ENCODE results near the gene MSI2. TPM values are rescaled to one million over a fixed set of nuclear protein-coding genes. Genes with fewer than 3 reads are reported as not detected.

Gene MSI2
- total RNA-seq, 1 experiment from 2014 or later, result 76.6 TPM

DNA sequence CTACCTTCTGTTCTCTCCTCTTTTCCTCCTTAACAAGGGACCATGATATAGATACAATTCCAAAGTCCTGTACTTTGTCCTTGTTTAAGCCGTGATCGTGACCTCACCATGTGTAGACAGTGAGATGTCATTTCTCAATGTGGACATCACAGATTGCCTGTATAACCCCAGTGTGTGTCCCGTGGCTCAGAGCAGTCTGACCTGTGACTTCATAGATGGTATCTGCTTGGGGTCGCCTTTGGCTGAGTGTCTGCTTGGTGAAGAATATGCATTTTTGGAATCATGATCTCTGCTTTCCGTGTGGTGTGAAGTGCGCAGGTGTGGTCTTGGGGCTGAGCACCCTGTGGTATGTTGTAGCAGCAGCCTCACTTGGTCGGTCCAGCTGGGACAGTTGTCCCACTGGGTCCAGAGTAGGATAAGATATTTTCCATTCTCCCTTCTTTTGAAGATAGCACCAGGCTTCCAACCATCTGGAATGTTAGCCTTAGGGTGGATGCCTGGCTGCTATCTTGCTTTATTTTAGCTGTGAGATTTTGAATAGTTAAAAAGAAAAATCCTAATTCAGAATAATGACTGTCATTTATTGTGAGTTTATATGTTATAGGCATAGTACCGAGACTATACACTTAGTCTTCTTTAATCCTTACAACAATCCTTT is 13.4 kb downstream of the MSI2 start:
- H3K27ac ChIP-seq, result no peak overlapping the region

DNA sequence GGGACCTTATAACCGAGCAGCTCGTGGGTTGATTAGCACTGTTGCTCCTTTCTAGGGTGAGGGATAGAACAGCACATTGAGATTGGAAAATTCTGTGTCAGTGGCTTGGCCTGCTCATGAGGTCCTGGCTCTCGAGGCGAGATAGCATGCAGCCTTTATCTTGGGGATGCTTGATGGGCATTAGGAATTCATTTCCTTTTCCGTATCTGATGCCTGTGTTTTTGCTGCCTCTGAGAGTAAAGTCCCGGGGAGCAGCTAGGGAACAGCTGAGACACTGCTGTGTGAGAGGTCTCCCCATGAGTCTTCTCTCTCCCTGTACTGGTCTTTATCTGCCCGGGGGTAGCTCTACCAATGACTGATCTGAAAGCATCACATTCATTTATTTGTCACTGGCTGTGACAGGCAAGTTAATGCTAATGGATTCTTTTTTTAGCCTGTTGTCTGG is 14.5 kb downstream of the MSI2 start:
- Histone ChIP-seq H3K36me3 (peaks cover 34% of the 10 kb centered on the region), H3K9me3 (replicated peaks) (no peaks in the 10 kb centered on the region), H3K4me1 (no peaks in the 10 kb centered on the region), H3K27ac (no peak overlapping the region), H3K27me3 (no peaks in the 10 kb centered on the region), H3K4me3 (no peak overlapping the region)
- DNase-seq, result no peak

More for the DNA sequence above, 13.4 kb downstream of the MSI2 start:
- H3K4me1 ChIP-seq, result no peaks in the 10 kb centered on the region
- H3K27me3 ChIP-seq, result no peaks in the 10 kb centered on the region
- no peaks in the 10 kb centered on the region for H3K9me3 ChIP-seq (replicated peaks)
- no peak for DNase-seq
- H3K36me3 ChIP-seq, result peaks cover 44% of the 10 kb centered on the region
- no peak overlapping the region for H3K4me3 ChIP-seq

DNA sequence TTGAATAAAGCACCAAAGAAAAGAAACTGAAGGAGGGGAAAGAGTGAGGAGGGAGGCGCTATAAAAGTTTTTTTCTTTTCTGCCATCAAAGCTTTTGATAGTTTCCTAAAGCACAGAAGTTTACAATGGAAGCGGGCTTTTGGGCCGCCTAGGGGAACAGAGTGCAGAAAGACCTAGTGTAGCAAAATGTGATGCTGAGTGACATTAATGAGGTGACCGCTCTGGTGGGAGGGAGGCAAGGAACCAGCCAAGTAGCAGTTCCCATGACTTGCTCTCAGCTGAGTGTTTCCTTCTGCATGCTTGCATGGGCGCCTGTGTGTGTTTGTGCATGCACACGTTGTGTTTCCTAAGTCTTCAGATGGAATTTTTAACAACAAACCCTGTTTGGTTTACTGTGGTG is 15.5 kb downstream of the MSI2 start:
- Histone ChIP-seq H3K36me3 (peaks cover 25% of the 10 kb centered on the region), H3K27ac (no peak overlapping the region), H3K4me1 (no peaks in the 10 kb centered on the region), H3K9me3 (replicated peaks) (no peaks in the 10 kb centered on the region), H3K4me3 (no peak overlapping the region), H3K27me3 (no peaks in the 10 kb centered on the region)
- no peak for DNase-seq

DNA sequence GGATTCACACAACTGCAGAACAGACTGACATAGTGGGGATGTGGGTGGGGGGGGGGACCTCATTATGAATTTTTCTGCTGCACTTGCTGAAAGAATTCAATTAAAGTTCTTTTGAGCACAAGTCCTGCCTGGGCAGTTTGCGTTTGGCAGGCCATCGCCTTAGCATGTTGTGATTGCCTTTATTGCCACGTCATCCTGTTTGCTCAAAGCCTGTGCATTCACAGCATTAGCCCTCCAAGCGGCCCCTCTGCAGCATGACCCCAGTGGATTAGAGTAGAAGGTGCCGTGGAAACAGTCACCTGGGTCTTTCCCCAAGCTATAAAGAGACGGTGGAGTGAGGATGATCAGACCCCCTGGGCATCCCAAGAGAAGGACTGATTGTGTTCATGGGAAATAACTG is 17.2 kb downstream of the MSI2 start:
- Histone ChIP-seq H3K9me3 (replicated peaks) (no peaks in the 10 kb centered on the region), H3K4me1 (no peaks in the 10 kb centered on the region), H3K27ac (no peak overlapping the region), H3K4me3 (no peak overlapping the region), H3K27me3 (no peaks in the 10 kb centered on the region), H3K36me3 (peaks cover 27% of the 10 kb centered on the region)
- no peak for DNase-seq

DNA sequence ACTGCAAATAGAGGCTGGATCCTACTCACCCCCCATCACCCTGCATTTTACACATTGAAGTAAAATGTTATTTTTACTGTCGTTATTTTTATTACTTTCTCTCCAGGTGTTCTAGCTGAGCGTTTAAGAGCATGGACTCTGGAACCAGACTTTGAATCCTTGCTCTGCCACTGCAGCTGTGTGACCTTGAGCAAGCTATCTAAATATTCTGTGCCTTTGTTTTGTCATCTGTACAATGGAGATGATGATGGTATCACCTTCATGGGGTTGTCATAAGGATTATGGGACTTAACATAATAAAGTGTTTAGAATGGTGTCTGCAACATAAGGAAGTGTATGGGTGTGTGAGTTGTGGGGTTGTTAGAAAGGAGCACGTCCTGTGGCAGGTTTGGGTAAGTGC is 17.8 kb downstream of the MSI2 start:
- peaks cover 28% of the 10 kb centered on the region for H3K36me3 ChIP-seq
- no peak overlapping the region for H3K4me3 ChIP-seq

DNA sequence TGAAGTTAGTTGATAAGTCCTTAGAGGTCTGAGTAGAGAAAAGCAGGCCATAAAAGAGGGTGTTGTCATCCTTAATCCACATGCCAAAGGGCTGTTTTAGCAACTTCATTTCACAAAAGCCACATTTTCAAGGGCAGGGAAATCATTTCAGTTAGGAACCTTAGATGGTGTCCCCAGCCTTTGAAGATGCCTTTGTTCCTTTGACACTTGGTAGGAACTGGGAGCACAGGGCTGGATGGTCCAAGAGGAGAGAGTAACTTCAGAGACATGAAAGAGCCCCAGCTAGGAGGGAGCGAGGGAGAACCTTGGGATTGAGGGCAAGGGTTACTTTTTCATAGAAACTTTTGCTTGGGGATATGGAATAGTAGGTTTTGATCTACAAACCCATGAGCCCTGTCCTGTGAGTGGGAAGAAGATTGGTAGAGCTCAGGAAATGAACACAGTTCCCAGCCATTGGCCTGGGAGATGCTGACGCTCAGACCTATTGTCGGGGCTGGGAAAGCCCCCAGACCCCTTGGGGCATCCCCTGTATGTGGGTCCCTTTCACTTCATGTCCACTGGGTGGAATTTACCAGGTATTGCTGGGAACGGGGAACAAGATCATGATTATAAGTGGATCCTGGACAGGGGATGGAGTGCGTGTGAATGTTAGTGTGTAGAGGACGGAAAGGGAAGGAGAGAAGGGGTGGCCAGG is 18.9 kb downstream of the MSI2 start:
- H3K27ac ChIP-seq, result no peak overlapping the region
- H3K36me3 ChIP-seq, result peaks cover 26% of the 10 kb centered on the region
- no peaks in the 10 kb centered on the region for H3K4me1 ChIP-seq
- no peak for DNase-seq
- H3K9me3 ChIP-seq (replicated peaks), result no peaks in the 10 kb centered on the region
- H3K4me3 ChIP-seq, result no peak overlapping the region
- H3K27me3 ChIP-seq, result no peaks in the 10 kb centered on the region

More for the DNA sequence above, 17.8 kb downstream of the MSI2 start:
- Histone ChIP-seq H3K4me1 (no peaks in the 10 kb centered on the region), H3K9me3 (replicated peaks) (no peaks in the 10 kb centered on the region), H3K27me3 (no peaks in the 10 kb centered on the region), H3K27ac (no peak overlapping the region)
- no peak for DNase-seq

DNA sequence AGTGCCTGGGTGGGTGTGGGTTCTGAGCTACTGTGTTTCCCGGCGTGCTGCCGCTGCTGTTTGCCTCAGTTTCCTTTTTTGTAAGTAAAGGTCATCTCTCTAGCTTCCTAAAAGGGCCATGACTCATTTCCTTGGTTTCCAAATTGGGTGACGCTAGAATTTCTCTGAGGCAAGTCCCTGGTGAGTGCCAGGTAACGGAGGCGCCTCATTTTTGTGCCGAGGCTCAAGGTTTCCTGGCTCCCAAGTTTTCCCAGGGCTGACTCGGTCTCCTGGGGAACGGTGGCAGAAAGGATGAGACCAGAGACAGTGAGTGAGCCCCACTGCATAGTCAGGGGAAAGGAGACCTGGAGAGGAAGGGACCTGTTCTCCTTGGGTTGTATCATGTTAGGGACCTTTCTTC is 20.3 kb downstream of the MSI2 start:
- Histone ChIP-seq H3K36me3 (peaks cover 26% of the 10 kb centered on the region), H3K27ac (no peak overlapping the region), H3K9me3 (replicated peaks) (no peaks in the 10 kb centered on the region), H3K27me3 (no peaks in the 10 kb centered on the region), H3K4me3 (no peak overlapping the region), H3K4me1 (no peaks in the 10 kb centered on the region)
- no peak for DNase-seq

DNA sequence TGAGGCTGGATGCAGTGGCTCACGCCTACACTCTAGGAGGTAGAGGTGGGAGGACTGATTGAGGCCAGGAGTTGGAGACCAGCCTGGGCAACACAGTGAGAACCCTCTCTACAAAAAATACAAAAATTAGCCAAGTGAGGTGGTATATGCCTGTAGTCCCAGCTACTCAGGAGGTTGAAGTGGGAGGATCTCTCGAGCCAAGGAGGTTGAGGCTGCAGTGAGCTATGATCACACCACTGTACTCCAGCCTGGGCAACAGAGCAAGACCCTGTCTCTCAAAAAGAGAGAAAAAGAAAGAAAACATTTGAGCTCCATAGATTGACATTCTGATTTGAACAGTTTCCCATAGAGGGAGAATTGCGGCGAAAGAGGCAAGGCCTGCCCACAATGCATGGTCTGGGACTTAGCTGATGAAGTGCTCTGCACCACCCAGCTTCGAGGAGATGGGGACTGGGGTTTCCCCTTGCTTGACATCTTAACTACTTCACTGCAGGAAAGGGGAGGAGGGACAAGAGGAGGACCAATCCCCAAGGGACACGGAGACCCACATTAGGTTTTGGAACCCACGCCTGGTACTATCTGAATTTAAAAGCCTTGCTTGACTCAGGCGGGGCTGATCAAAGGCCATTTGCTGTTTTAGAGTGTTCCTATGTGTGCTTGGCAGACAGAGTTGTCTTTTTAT is 21.7 kb downstream of the MSI2 start:
- H3K27me3 ChIP-seq, result no peaks in the 10 kb centered on the region
- DNase-seq, result no peak
- peaks cover 19% of the 10 kb centered on the region for H3K36me3 ChIP-seq
- H3K4me3 ChIP-seq, result no peak overlapping the region
- no peak overlapping the region for H3K27ac ChIP-seq
- H3K9me3 ChIP-seq (replicated peaks), result no peaks in the 10 kb centered on the region
- no peaks in the 10 kb centered on the region for H3K4me1 ChIP-seq

DNA sequence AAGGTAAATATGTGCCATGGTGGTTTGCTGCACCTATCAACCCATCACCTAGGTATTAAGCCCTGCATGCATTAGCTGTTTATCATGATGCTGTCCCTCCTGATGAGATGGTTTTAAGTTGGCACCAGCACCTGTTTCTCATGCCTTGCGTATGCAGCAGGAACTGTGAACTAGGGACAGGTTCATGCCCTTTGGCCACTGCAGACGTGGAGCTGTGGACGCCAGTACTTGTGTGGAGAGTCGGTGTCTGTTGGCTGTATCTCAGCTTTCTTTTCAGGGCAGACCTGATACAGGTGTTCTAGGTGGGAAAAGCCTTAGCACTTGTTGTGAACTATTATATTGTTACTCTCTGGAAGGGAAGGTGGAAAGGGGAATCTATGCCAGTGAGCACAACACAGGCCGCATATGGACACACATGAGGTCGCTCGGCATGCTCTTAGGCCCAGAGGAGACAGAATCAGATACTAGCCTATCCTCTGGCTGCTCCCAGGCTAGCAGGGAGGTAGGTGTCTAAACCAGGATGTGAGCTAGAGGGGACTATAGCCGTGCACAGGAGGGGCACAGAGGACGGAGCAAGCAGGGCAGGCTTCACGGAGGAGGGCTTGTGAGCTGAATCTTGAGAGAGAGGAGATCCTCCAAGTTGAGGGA is 22.5 kb downstream of the MSI2 start:
- H3K4me3 ChIP-seq, result no peak overlapping the region
- H3K27ac ChIP-seq, result no peak overlapping the region
- no peaks in the 10 kb centered on the region for H3K27me3 ChIP-seq
- no peak for DNase-seq
- no peaks in the 10 kb centered on the region for H3K9me3 ChIP-seq (replicated peaks)
- H3K36me3 ChIP-seq, result peaks cover 15% of the 10 kb centered on the region
- H3K4me1 ChIP-seq, result no peaks in the 10 kb centered on the region

DNA sequence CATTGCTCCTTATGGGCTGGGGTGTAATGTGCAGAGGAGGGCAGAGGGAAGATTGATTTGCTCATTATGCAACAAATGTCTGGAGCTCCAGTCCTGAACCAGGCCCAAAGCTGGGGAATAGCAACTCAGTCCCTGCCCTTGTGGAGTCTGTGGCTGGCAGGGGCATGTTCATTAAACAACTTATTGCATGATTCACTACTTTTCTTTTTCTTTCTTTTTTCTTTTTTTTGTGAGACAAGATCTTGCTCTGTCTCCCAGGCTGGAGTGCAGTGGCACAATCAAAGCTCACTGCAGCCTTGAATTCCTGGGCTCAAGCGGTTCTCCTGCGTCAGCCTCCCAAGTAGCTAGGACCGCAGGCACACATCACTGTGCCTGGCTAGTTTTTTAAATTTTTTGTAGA is 23.1 kb downstream of the MSI2 start:
- no peak for DNase-seq
- H3K36me3 ChIP-seq, result peaks cover 14% of the 10 kb centered on the region
- no peak overlapping the region for H3K4me3 ChIP-seq
- no peaks in the 10 kb centered on the region for H3K9me3 ChIP-seq (replicated peaks)
- H3K27me3 ChIP-seq, result no peaks in the 10 kb centered on the region
- no peak overlapping the region for H3K27ac ChIP-seq
- no peaks in the 10 kb centered on the region for H3K4me1 ChIP-seq

DNA sequence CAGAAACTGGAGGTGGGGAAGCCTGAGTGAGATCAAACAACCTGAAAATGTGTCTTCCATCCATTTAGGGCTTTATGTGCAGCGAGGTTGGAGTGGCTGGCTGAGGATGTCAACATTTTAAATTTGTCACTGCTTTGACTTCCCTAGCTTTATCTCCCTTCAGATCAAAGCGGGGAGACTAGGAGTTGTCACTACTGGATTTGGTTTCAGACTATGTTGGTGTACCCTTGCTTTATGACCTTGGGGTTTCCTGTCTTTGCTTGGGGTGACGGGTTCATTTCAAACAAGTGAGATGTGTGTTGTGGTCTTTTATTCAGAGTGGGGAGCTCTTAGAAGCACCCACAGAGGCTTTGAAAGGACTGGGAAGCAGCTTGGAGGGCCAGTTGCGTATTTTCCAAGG is 25.6 kb downstream of the MSI2 start:
- H3K9me3 ChIP-seq (replicated peaks), result no peaks in the 10 kb centered on the region
- H3K27ac ChIP-seq, result no peak overlapping the region

DNA sequence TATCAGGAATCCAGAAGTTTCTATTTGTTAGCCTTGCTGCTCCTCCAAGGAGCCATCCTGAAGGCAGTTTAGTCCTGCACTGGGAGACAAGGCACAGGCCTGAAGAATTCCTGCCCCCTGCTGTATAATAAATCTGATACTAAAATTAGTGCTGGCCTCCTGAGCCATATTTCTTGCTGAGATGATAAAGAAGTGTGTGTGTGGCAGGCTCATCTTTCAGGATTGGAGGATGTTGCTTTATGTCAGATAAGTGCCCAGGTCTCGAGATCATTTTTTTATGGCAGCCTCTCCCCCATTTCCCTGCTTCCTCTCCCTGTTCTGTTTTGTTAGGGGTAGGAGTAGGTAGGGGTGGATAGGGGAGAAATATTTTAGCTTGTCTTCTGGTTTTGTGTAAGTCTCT is 26.0 kb downstream of the MSI2 start:
- DNase-seq, result no peak
- Histone ChIP-seq H3K4me3 (no peak overlapping the region), H3K27ac (no peak overlapping the region), H3K4me1 (no peaks in the 10 kb centered on the region), H3K9me3 (replicated peaks) (no peaks in the 10 kb centered on the region), H3K36me3 (peaks cover 14% of the 10 kb centered on the region; the same call in 1 of the 2 replicates), H3K27me3 (no peaks in the 10 kb centered on the region)

More for the DNA sequence above, 25.6 kb downstream of the MSI2 start:
- H3K36me3 ChIP-seq, result peaks cover 14% of the 10 kb centered on the region; the same call in 1 of the 2 replicates
- H3K4me3 ChIP-seq, result no peak overlapping the region
- DNase-seq, result no peak
- H3K27me3 ChIP-seq, result no peaks in the 10 kb centered on the region
- H3K4me1 ChIP-seq, result no peaks in the 10 kb centered on the region

DNA sequence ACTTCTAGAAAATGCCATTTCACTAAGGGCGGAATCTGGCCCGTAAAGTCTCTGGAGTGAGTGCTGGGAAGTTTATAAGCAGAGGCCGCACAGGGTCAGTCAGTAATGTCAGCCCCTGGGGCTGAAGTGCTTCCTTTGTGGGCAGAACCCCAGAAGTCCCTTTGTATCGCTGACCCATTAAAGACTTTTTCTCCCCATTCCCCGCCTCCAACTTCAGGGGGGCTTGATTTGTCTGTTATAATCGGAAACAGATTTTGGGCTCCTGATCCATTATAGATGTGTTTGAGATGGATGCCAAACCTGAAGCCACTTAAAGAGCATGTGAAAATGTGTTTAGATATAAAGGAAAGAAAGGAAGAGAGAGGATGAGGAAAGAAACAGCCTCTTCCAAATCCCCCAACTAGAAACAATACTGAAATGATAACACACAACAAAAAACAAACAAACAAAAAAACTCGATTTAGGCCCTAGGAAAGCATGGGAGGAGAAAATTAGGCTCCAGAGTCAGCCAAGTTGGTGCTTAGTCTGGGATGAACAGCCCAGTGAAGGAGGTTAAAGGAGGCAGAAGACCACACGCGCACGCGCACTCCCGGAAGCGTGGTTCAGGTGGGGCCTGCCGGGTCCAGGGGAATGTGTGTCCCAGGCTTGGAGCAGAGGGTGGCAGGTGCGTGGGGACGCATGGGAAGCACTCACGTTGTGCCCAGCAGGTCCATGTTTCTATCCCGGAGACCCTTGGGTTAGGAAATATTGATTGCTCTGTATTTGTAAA is 27.1 kb downstream of the MSI2 start:
- Histone ChIP-seq H3K27me3 (no peaks in the 10 kb centered on the region), H3K4me3 (no peak overlapping the region), H3K4me1 (no peaks in the 10 kb centered on the region), H3K36me3 (peaks cover 6% of the 10 kb centered on the region; the same call in 1 of the 2 replicates), H3K27ac (no peak overlapping the region), H3K9me3 (replicated peaks) (no peaks in the 10 kb centered on the region)
- DNase-seq, result no peak

DNA sequence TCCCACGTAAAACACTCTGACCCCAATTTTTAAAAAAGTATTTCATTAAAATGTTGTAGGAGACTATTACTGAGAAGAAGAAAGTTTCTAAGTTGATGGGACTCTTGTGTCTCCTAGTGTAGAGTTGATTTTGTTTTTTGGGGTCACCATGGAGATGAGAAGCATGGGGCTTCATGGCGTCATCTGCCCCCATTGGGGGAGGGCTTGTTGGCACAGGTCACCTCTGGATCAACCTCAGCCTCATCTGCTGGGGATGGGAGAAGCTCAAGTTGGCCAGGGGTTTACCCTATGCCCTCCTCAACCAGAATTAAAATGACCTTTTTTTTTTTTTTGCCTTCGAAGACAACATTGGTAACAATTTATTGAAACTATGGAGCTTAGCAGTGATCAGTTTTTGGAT is 28.3 kb downstream of the MSI2 start:
- Histone ChIP-seq H3K27me3 (no peaks in the 10 kb centered on the region), H3K36me3 (no peaks in the 10 kb centered on the region), H3K27ac (no peak overlapping the region), H3K9me3 (replicated peaks) (no peaks in the 10 kb centered on the region), H3K4me3 (no peak overlapping the region), H3K4me1 (no peaks in the 10 kb centered on the region)
- DNase-seq, result no peak

Measured in SJCRH30 (cell line).